ENCODE data around the gene USP50. TPM values are rescaled to one million over a fixed set of nuclear protein-coding genes. Genes with fewer than 3 reads are reported as not detected.
"Not testable (repeated sequence)": the region's sequence is repeated elsewhere in the genome, so short reads cannot be mapped to it uniquely, and the experiment has no call there.

Gene USP50
- total RNA-seq, 1 donor from 2014 or later: not detected

- no peak overlapping the region for H3K4me3 Mint-ChIP-seq
- Histone ChIP-seq H4K20me1 (ENCODE audit: low read depth) (no peaks in the 10 kb centered on the region), H3K27me3 (no peaks in the 10 kb centered on the region), H3K4me2 (no peak overlapping the region), H3F3A (ENCODE audit: low read depth) (peaks cover 4% of the 10 kb centered on the region), H2AFZ (replicated peaks) (no peak overlapping the region), H3K9me3 (ENCODE audit: low read depth) (no peaks in the 10 kb centered on the region), H3K79me2 (ENCODE audit: low read depth) (no peaks in the 10 kb centered on the region), H3K36me3 (peaks cover 32% of the 10 kb centered on the region), H3K9ac (no peak overlapping the region), H3K4me3 (no peak overlapping the region), H3K27ac (no peak overlapping the region), H3K4me1 (no peaks in the 10 kb centered on the region)
- H3K27me3 Mint-ChIP-seq (ENCODE audit: insufficient read depth, low read depth): no peaks in the 10 kb centered on the region
- DNase-seq (ENCODE audit: low spot score): no peak
- H3K36me3 Mint-ChIP-seq: peaks cover 25% of the 10 kb centered on the region
- H3K4me1 Mint-ChIP-seq: no peaks in the 10 kb centered on the region
- no peak overlapping the region for H3K27ac Mint-ChIP-seq
- no peak for TF ChIP-seq EZH2 (IDR thresholded peaks at IDR 0.05)
- TF ChIP-seq EZH2phosphoT487 (IDR thresholded peaks at IDR 0.05): no peak
- no peak for TF ChIP-seq CTCF (IDR thresholded peaks at IDR 0.05)
- H3K9me3 Mint-ChIP-seq: no peaks in the 10 kb centered on the region
Observed at GRCh38 chr15:50500352-50500751, 46.1 kb downstream of the USP50 start.

GRCh38 chr15:50496692-50497091 lies 49.8 kb downstream of the USP50 start:
- H3K4me3 Mint-ChIP-seq: no peak overlapping the region
- H3K27me3 ChIP-seq: no peaks in the 10 kb centered on the region
- no peak for TF ChIP-seq CTCF (IDR thresholded peaks at IDR 0.05)
- TF ChIP-seq EZH2 (IDR thresholded peaks at IDR 0.05): no peak
- TF ChIP-seq EZH2phosphoT487 (IDR thresholded peaks at IDR 0.05): no peak
- H3K4me1 ChIP-seq: no peaks in the 10 kb centered on the region
- no peak overlapping the region for H3K27ac ChIP-seq
- H3K36me3 Mint-ChIP-seq: peaks cover 33% of the 10 kb centered on the region
- no peaks in the 10 kb centered on the region for H4K20me1 ChIP-seq (ENCODE audit: low read depth)
- no peak overlapping the region for H3K27ac Mint-ChIP-seq
- H3K4me3 ChIP-seq: no peak overlapping the region
- H3K9me3 ChIP-seq (ENCODE audit: low read depth): no peaks in the 10 kb centered on the region
- DNase-seq (ENCODE audit: low spot score): peak; percentile 14
- peaks cover 4% of the 10 kb centered on the region for H3F3A ChIP-seq (ENCODE audit: low read depth)
- no peak overlapping the region for H3K4me2 ChIP-seq
- no peak overlapping the region for H3K9ac ChIP-seq
- H3K4me1 Mint-ChIP-seq: no peaks in the 10 kb centered on the region
- no peaks in the 10 kb centered on the region for H3K9me3 Mint-ChIP-seq
- no peak overlapping the region for H2AFZ ChIP-seq (replicated peaks)
- H3K27me3 Mint-ChIP-seq (ENCODE audit: insufficient read depth, low read depth): no peaks in the 10 kb centered on the region
- peaks cover 35% of the 10 kb centered on the region for H3K36me3 ChIP-seq
- H3K79me2 ChIP-seq (ENCODE audit: low read depth): no peaks in the 10 kb centered on the region

GRCh38 chr15:50494547-50494946 lies 51.9 kb downstream of the USP50 start:
- peaks cover 36% of the 10 kb centered on the region for H3K36me3 ChIP-seq
- H3K4me3 ChIP-seq; H3K9me3 ChIP-seq (ENCODE audit: low read depth); H3K27ac Mint-ChIP-seq; H4K20me1 ChIP-seq (ENCODE audit: low read depth); H2AFZ ChIP-seq (replicated peaks); DNase-seq (ENCODE audit: low spot score); H3F3A ChIP-seq (ENCODE audit: low read depth); H3K9me3 Mint-ChIP-seq; H3K4me1 ChIP-seq; H3K9ac ChIP-seq; H3K4me1 Mint-ChIP-seq; H3K27me3 ChIP-seq; H3K4me3 Mint-ChIP-seq; H3K27me3 Mint-ChIP-seq (ENCODE audit: insufficient read depth, low read depth); H3K79me2 ChIP-seq (ENCODE audit: low read depth); H3K27ac ChIP-seq; H3K4me2 ChIP-seq: not testable (repeated sequence)
- peaks cover 36% of the 10 kb centered on the region for H3K36me3 Mint-ChIP-seq

- Histone ChIP-seq H3K36me3 (peaks cover 28% of the 10 kb centered on the region), H3K4me3 (no peak overlapping the region), H2AFZ (replicated peaks) (no peak overlapping the region), H3K79me2 (ENCODE audit: low read depth) (no peaks in the 10 kb centered on the region), H3K4me2 (no peak overlapping the region), H3F3A (ENCODE audit: low read depth) (peaks cover 4% of the 10 kb centered on the region), H3K4me1 (no peaks in the 10 kb centered on the region), H3K9ac (no peak overlapping the region), H3K9me3 (ENCODE audit: low read depth) (no peaks in the 10 kb centered on the region), H4K20me1 (ENCODE audit: low read depth) (no peaks in the 10 kb centered on the region), H3K27ac (no peak overlapping the region), H3K27me3 (no peaks in the 10 kb centered on the region)
- H3K27ac Mint-ChIP-seq: no peak overlapping the region
- DNase-seq (ENCODE audit: low spot score): no peak
- no peaks in the 10 kb centered on the region for H3K27me3 Mint-ChIP-seq (ENCODE audit: insufficient read depth, low read depth)
- H3K9me3 Mint-ChIP-seq: no peaks in the 10 kb centered on the region
- H3K4me1 Mint-ChIP-seq: no peaks in the 10 kb centered on the region
- TF ChIP-seq EZH2 (IDR thresholded peaks at IDR 0.05) (no peak), CTCF (IDR thresholded peaks at IDR 0.05) (no peak), EZH2phosphoT487 (IDR thresholded peaks at IDR 0.05) (no peak)
- no peak overlapping the region for H3K4me3 Mint-ChIP-seq
- peaks cover 32% of the 10 kb centered on the region for H3K36me3 Mint-ChIP-seq
Observed at GRCh38 chr15:50493625-50494024, 52.8 kb downstream of the USP50 start.
